Muscle of leg (tissue), 11 donors: ENCODE measurements around the gene UNK. TPM values are rescaled to one million over a fixed set of nuclear protein-coding genes. Genes with fewer than 3 reads are reported as not detected.

Experiments used
- DNase-seq: peaks from one replicate; pipeline ENCODE4 v3.0.0; 2013
- H3K27ac ChIP-seq: one replicate; pipeline ENCODE4 v1.5.1; 2013; ENCODE audit warnings: mild to moderate bottlenecking, low read length, control low read depth
- H3K27me3 ChIP-seq: one replicate; pipeline ENCODE4 v1.6.1; 2013; ENCODE audit warnings: low read length; ENCODE audit not compliant: control insufficient read depth, insufficient read depth
- H3K36me3 ChIP-seq: one replicate; pipeline ENCODE4 v1.6.1; 2013; ENCODE audit warnings: low read length; ENCODE audit not compliant: control insufficient read depth, insufficient read depth
- H3K4me1 ChIP-seq: one replicate; pipeline ENCODE4 v1.6.1; 2013; ENCODE audit warnings: low read length; ENCODE audit not compliant: control insufficient read depth, insufficient read depth
- H3K4me3 ChIP-seq: one replicate; pipeline ENCODE4 v1.5.1; 2013; ENCODE audit warnings: low read length, control low read depth
- H3K9me3 ChIP-seq: replicated peaks from 2 replicates; pipeline ENCODE4 v1.6.1; 2013; ENCODE audit warnings: low read depth, low read length; ENCODE audit not compliant: control insufficient read depth
- WGBS: methylation state at CpG from one replicate; pipeline ENCODE4 v1.1.5; 2013; ENCODE audit warnings: missing lambda C conversion rate; ENCODE audit not compliant: insufficient coverage; 5-methylcytosine and 5-hydroxymethylcytosine counted together
- polyA plus RNA-seq, 8 donors: library from polyadenylated mRNA; unstranded; fragments of 120-200 nt; gene quantifications; one replicate each; pipeline versions ENCODE4 v1.2.1 to v1.2.3, GENCODE V29; 2013; ENCODE audit warnings: inconsistent platforms in 1 of 8, low replicate concordance in 1 of 8; ENCODE audit not compliant: insufficient read length in 8 of 8, insufficient read depth in 1 of 8
- total RNA-seq: library from RNA; stranded (reverse); fragments of 120-200 nt; gene quantifications from one replicate; pipeline ENCODE4 v1.2.4, GENCODE V29; 2013

Gene UNK
- total and polyA plus RNA-seq, 9 donors: 18.6 to 33.8 (median 29.0) TPM

DNA sequence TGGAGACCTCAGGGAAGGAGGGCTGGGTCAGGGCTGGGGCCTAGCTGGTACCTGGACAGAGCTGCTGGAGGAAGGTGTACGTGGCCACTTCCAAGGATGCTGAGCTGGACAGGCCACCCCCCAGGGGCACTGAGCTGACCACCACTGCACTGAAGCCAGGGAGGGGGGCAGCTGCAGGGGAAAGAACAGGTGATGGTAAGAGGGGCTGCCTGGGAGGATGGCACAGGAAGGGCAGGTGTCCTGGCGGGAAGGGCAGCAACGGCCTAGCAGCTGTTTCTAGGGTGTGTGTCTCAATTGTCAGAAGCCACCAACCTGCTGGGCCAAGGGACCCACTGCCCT lies 21.4 kb upstream of the UNK start:
- WGBS: 80% methylated on average over 1 of the region's 3 CpGs
- Histone ChIP-seq H3K27me3 (no peaks in the 10 kb centered on the region), H3K4me1 (peaks cover 20% of the 10 kb centered on the region), H3K9me3 (no peaks in the 10 kb centered on the region), H3K27ac (no peak overlapping the region), H3K36me3 (peaks cover 20% of the 10 kb centered on the region), H3K4me3 (no peak overlapping the region)
- no peak for DNase-seq

DNA sequence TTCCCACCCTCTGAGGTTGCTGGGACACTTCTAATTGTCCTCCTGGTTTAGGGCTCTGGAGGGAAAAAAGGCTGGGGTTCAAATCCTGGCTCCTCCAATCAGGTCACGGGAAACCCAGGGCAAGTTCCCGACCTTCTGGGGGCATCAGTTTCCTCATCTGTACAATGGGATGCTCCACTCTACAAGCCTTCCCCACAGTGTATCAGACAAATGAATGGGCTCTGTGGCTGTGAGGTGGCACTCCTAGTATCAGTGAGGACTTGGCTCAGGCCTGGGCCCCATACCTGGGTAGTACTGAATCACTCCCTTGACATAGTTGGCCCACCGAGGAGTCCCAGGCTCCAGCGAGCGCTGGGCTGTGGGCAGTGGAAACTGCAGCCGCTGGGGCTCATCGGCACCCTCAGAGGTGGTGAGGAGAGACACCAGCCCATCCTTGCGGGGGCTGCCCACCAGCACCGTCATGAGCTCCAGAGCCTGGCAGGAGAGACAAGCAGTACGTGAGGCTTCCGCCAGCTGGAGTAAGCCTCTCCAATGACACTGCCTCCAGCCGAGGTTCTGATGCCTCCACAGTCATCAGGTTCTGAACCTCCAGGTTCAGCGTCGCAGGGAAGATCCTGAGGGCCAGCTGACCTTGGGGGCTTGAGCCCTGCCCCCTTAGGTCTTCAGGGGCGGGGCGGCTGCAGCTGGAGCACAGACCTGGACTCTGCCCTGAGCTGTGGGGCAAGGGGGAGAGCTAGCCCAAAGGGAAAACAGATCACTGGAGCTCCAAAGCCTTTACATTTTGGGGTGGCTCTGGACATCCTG lies 20.8 kb upstream of the UNK start:
- WGBS: 66% methylated on average over 9 of the region's 16 CpGs
- no peak for DNase-seq

DNA sequence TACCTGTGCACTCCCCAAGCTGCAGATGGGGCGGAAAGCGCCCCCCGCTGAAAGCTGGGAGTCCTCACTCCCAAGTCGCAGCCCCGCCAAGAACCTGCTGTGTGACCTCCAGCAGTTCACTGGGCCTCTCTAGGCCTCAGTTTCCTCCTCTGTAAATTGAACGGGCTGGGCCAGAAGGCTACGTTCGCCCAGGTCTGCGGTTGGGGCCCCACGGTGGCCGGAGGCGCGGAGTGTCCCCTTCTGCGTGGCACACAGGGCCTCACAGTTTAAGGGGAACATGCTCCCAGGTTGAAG lies 20.2 kb upstream of the UNK start:
- no peak for DNase-seq
- H3K9me3 ChIP-seq: no peaks in the 10 kb centered on the region
- no peaks in the 10 kb centered on the region for H3K27me3 ChIP-seq
- H3K36me3 ChIP-seq: peaks cover 16% of the 10 kb centered on the region
- H3K4me1 ChIP-seq: peaks cover 20% of the 10 kb centered on the region
- peak overlapping the region; percentile 64 for H3K4me3 ChIP-seq
- WGBS: 9% methylated on average over 11 of the region's 14 CpGs
- H3K27ac ChIP-seq: peak overlapping the region; percentile 64

More for the DNA sequence above, 20.8 kb upstream of the UNK start:
- H3K36me3 ChIP-seq: peaks cover 16% of the 10 kb centered on the region
- H3K9me3 ChIP-seq: no peaks in the 10 kb centered on the region
- peak overlapping the region; percentile 64 for H3K4me3 ChIP-seq
- H3K27me3 ChIP-seq: no peaks in the 10 kb centered on the region
- H3K4me1 ChIP-seq: peaks cover 20% of the 10 kb centered on the region
- peak overlapping the region; percentile 64 for H3K27ac ChIP-seq

DNA sequence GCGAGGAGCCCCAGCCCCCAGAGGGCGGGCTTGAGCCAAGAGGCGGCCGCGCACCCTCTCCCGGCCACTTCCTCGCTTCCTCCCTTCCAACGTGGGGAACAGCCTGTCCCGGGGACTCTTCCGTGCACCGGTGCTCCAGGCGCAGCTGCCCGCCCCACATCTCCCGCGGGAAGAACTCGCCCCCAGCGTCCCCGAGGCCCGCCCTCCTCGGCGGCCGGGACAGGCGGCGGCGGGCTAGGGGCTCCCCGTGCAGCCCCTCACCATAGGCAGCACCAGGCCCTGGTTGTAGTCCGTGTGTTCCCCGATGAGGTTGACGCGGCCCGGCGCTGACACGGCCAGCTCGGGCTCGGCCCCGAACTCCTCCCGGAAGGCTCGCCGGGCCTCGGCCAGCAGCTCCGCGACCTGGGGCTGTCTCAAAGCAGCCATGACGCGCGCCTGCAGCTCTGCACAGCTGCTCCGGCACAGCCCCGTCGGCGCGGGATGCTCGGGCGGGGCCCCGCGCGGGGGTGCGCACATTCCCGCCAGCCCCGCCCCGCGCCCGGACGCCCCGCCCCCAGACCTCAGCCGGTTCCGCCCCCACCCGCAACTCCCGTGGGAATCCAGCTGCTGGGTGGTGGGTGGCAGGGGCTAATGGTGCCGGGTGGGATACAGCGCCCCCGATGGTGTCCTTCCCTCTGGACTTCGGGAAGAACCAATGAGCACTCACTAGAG lies 19.7 kb upstream of the UNK start, which contains the start of gene GALK1:
Gene GALK1 (minus strand): TSS at position 482 of the 711 bp plus-strand sequence. CDS start 56 bp downstream, at position 426.
- peak within 1 kb of the TSS; percentile 64 for H3K4me3 ChIP-seq
- DNase-seq: peak; percentile 90

DNA sequence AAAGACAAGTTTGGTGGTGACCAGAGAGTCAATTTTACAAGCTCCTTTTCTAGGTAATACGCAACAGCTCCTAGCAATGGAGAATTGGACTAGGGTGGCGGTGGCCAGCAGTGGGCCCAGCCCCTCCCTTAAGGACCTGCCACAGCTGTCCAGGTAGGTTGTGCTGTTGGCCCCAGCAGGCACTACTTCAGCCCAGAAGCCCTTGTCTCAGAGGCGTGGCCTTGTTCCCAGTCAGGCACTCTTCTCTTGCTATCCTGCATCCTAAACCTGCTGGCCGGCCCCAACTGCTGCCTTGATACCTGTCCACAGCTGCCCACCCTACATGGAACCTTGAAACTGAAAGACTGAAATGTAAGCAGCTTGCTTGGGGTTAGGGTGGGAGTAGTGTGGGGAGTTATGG lies 18.6 kb upstream of the UNK start:
- H3K36me3 ChIP-seq: peaks cover 11% of the 10 kb centered on the region
- no peaks in the 10 kb centered on the region for H3K9me3 ChIP-seq
- peaks cover 20% of the 10 kb centered on the region for H3K4me1 ChIP-seq
- no peak overlapping the region for H3K4me3 ChIP-seq
- H3K27me3 ChIP-seq: no peaks in the 10 kb centered on the region
- WGBS: 92% methylated on average over 3 of the region's 4 CpGs
- peak overlapping the region; percentile 51 for H3K27ac ChIP-seq
- no peak for DNase-seq

More for the DNA sequence above, 19.7 kb upstream of the UNK start, which contains the start of gene GALK1:
- H3K27ac ChIP-seq: peak within 1 kb of the TSS; percentile 88
- no peaks in the 10 kb centered on the region for H3K9me3 ChIP-seq
- no peaks in the 10 kb centered on the region for H3K27me3 ChIP-seq
- WGBS: under 1% methylated on average over 71 of the region's 71 CpGs
- H3K4me1 ChIP-seq: peaks cover 20% of the 10 kb centered on the region
- H3K36me3 ChIP-seq: peaks cover 11% of the 10 kb centered on the region

DNA sequence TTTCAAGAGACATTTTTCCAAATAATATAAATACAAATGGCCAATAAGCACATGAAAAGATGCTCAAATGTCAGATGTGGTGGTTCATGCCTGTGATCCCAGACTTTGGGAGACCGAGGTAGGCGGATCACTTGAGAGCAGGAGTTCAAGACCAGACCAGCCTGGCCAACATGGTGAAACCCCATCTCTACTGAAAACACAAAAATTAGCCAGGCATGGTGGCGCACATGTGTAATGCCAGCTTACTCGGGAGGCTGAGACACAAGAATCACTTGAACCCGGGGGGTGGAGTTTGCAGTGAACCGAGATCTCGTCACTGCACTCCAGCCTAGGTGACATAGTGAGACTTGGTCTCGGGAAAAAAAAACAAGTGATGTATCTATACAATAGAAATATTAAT lies 16.7 kb upstream of the UNK start:
- peaks cover 4% of the 10 kb centered on the region for H3K36me3 ChIP-seq
- H3K4me3 ChIP-seq: no peak overlapping the region
- H3K27ac ChIP-seq: no peak overlapping the region
- H3K4me1 ChIP-seq: peaks cover 30% of the 10 kb centered on the region
- H3K27me3 ChIP-seq: no peaks in the 10 kb centered on the region
- no peaks in the 10 kb centered on the region for H3K9me3 ChIP-seq
- no peak for DNase-seq
- WGBS: 80% methylated on average over 2 of the region's 8 CpGs

DNA sequence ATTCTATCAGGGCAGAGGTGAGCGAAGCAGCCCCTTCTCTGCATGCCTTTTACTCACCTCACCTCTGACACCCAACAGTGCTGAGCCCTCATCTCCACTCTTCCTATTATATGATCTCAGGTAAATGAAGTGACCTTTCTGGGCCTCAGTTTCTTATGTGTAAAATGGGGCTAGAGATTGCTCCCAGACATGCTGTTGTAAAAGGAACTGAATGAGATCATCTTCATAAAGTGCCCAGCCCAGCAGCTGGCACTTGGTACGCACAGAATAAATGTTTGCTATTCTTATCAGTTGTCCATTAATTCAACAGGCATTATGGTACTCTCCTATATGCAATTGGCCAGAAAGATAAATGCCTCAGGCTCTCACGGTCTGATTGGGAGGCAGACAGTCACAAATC lies 15.1 kb upstream of the UNK start:
- no peak for DNase-seq
- peaks cover 31% of the 10 kb centered on the region for H3K4me1 ChIP-seq
- H3K4me3 ChIP-seq: no peak overlapping the region
- H3K27me3 ChIP-seq: no peaks in the 10 kb centered on the region
- WGBS: no CpG with 5 or more reads among the region's 3 CpGs
- H3K27ac ChIP-seq: no peak overlapping the region
- H3K36me3 ChIP-seq: peaks cover 11% of the 10 kb centered on the region
- H3K9me3 ChIP-seq: no peaks in the 10 kb centered on the region

DNA sequence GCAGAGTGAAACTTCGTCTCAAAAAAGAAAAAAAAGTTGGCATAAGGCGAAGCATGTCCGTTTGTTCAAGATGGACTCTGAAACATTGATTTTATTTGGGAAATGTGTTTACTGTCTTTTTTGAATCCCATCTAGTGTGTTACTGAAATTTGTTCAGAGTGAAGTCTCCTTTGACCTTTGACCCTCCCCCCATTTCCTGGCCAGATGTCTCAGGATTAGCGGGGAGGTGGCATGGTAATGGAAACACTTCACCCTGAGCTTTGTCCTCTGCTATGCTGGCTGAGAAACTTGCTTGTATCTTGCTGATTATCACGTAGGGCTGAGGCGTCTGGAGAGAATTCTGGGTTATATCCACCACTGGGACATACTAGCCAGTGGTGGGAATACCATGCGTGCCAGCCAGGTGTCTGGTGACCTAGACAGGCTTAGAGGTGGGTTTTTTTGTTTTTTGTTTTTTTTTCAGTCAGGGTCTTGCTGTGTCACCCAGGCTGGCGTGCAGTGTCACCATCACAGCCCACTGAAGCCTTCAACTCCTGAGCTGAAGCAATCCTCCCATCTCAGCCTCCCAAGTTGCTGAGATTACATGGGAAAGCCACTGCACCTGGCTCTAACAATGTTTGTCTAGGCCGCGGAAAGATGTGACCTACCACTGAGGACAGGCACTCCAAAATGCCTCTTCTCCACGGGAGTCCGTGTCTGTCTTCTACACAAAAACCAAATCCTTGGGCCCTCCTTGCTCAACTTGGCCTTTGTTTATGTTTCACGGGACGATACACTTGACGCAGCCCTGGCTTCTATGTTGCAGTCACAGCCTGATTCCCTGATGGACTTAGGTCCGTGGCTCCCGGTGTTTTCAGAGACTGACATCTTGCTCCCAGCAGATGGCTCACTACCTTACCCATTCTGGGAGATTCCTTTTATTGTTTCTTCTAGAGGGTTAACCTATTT lies 13.0 kb upstream of the UNK start:
- H3K27ac ChIP-seq: no peak overlapping the region
- 67% methylated on average over 9 of the region's 17 CpGs for WGBS
- H3K36me3 ChIP-seq: peaks cover 30% of the 10 kb centered on the region
- H3K27me3 ChIP-seq: no peaks in the 10 kb centered on the region
- H3K9me3 ChIP-seq: no peaks in the 10 kb centered on the region
- H3K4me3 ChIP-seq: no peak overlapping the region
- peaks cover 44% of the 10 kb centered on the region for H3K4me1 ChIP-seq
- DNase-seq: no peak

DNA sequence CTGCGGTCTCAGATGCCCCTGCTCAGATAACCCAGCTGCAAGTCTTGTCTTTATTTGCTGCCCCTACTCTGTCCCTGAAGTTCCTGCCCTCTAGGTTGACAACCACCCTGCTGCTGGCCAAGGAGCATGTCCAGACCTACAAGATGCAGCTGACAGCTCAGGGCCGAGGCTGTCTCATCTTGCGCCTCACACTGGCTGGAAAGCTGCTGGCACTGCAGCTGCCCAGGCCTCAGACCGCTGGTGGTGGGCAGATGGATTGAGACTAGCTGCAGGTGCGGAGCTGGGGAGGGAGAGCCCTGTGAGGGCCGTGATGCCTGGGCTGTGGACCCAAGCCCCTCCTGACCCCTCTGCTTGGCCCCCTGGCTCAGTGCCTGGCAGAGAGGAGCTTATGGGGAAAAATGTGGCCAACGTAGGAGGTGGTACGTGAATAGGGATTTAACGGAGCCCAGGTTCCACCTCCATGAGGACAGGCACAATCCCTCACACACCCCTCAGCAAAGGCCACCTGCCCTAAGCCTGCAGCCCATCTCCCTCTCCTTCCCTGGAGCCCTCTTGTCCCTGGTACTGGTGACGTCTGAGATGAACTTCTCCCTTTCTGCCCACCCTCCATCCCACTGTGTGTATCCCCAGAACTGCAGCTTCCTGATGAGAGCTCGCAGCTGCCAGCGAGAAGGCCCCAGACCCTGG lies 11.3 kb upstream of the UNK start:
- no peak for DNase-seq
- WGBS: 45% methylated on average over 7 of the region's 12 CpGs
- Histone ChIP-seq H3K9me3 (no peaks in the 10 kb centered on the region), H3K4me1 (peaks cover 48% of the 10 kb centered on the region), H3K36me3 (peaks cover 38% of the 10 kb centered on the region), H3K27me3 (no peaks in the 10 kb centered on the region), H3K27ac (peak overlapping the region; percentile 83), H3K4me3 (no peak overlapping the region)
